HG02884 (cell line): ENCODE data around the gene C5AR2.
"Not testable (repeated sequence)": the region's sequence is repeated elsewhere in the genome, so short reads cannot be mapped to it uniquely, and the experiment has no call there.

Experiments used
- ATAC-seq: cut with Tn5 transposase; IDR thresholded peaks from one replicate; pipeline ENCODE4 v1.9.1; 2021; ENCODE audit warnings: mild to moderate bottlenecking, moderate library complexity; ENCODE audit not compliant: unreplicated experiment

The C5AR2 gene

DNA sequence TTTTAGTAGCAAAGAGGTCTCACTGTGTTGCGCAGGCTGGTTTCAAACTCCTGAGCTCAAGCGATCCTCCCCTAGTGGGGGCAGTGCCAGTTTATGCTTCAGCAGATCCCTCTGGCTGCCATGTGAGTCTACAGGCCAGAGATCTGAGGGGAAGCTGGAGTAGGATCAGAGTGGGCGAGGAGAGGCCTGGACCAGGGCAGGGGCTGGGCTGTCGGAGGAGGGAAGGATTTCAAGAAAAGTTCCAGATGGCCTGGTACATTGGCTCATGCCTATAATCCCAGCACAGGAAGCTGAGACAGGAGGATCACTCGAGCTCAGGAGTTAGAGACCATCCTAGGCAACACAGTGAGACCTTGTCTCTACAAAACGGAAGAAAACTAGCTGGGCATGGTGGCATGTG is 27.0 kb downstream of the C5AR2 start:
- no peak for ATAC-seq

DNA sequence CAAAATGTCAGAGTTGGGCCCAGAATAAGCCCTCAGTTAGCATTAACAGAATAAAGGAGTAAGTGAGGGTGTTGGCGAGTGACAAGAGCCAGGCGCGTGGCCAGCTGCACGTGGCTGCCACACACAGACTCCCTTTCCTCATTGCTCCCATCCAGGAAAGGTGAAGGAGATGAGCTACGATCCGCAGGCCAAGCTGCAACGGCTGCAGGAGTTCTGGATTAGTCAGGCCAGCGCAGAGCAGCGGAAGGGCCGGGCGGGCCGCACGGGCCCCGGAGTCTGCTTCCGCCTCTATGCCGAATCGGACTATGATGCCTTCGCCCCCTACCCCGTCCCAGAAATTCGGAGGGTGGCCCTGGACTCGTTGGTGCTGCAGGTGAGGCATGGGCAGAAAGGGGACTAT is 30.3 kb downstream of the C5AR2 start:
- ATAC-seq = no peak

DNA sequence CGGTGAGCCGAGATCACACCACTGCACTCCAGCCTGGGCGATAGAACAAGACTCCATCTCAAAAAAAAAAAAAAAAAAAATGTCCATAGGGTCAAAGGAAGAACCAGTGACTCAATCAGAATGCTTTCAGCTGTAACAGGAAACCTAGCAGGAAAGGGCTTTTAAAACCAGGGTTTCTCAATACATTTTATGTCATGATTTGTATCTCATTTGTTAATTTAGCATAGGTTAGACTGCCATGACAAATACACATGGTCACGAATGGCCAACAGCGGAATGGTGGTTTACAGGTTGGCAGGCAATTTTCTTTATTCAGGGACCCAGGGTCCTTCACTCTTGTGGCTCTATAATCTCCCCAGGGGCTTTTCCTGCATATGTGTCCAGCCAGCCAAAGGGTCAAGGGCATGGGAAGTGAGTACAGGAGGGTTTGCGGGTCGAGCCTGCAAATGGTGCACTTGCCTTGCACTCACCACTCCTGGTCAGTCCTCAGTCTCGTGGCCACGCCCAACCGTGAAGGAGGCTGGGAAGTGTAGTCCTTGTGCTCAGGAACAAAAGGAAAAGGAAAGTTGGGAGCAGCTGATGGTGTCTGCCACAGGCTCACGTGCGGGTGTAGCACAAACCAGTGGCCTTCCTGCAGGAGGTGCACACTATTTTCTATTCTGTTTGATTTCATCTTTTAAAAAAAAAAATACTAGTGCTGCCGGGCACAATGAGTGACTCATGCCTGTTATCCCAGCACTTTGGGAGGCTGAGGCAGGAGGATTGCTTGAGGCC is 32.0 kb downstream of the C5AR2 start:
- ATAC-seq = no peak

DNA sequence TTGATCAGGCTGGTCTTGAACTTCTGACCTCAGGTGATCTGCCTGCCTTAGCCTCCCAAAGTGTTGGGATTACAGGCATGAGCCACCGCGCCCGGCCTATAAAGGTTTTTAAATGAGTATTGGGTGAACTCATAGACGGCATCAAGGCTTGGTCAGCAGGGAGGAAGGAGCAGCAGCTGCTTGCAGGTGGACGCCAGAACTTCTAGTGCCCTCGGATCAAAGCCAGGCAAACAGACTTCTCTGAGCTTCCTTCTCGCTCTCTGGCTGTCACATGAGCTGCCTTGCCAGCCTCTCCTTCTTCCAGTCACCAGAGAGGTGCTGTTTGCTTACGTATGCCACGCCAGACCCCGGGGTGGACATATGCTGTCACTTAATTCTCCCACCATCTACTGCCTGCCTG is 33.5 kb downstream of the C5AR2 start:
- not testable (repeated sequence) for ATAC-seq

DNA sequence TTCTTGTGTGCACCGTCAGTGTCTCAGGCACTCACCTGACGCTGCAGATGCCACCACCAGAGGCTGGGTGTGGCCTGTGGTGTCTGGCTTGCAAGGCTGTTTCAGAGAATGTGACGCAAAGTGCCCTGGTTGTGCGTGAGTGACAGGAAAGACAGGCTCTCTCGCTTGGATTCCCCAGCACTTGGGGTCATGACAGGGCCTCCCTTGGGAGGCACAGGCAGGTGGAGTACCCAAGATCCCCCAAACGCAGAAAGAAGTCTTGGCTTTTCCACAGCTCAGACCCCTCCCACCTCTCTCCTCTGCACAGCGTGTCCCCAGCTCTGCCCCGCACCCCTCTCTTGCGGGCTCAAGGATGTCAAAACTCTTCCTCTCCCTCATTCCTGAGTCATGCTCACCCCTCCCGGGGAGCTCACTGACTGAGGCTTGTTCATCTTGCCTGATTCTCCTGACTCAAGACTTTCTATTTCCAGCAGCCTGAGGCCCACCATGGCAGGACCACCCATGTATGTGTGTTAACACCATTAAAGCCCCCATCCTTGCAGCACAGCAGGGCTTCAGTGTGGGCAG is 38.2 kb downstream of the C5AR2 start:
- no peak for ATAC-seq

DNA sequence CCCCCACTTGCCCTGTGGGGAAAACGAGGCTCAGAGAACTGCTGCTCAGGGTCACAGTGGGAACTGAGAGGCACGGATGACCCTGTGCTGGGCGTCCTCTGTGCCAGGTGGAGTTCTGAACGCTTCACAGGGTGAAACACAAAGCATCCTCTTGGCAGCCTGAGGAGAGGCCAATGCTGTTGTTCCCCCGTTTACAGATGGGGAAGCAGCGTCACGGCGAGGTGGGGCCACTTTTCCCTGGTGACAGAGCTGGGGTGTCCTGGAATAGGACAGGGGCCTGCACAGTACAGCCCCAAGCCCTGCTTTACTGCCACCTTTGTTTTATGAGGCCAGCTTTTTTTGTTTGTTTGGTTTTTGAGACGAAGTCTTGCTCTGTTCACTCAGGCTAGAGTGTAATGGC is 39.3 kb downstream of the C5AR2 start:
- ATAC-seq = no peak

DNA sequence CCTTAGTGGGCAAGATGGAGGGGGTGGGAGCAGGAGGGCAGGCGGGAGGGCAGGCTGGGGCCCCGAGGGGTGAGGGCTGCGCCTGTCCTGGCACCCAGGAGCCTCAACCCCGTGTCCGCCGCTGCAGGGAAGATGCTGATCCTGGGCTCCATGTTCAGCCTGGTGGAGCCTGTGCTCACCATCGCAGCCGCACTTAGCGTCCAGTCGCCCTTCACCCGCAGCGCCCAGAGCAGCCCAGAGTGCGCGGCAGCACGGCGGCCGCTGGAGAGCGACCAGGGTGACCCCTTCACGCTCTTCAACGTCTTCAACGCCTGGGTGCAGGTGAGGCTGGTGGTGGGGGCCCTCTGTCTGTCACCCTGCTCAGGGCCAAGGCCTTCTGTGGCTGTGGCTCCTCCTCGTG is 40.6 kb downstream of the C5AR2 start:
- no peak for ATAC-seq

DNA sequence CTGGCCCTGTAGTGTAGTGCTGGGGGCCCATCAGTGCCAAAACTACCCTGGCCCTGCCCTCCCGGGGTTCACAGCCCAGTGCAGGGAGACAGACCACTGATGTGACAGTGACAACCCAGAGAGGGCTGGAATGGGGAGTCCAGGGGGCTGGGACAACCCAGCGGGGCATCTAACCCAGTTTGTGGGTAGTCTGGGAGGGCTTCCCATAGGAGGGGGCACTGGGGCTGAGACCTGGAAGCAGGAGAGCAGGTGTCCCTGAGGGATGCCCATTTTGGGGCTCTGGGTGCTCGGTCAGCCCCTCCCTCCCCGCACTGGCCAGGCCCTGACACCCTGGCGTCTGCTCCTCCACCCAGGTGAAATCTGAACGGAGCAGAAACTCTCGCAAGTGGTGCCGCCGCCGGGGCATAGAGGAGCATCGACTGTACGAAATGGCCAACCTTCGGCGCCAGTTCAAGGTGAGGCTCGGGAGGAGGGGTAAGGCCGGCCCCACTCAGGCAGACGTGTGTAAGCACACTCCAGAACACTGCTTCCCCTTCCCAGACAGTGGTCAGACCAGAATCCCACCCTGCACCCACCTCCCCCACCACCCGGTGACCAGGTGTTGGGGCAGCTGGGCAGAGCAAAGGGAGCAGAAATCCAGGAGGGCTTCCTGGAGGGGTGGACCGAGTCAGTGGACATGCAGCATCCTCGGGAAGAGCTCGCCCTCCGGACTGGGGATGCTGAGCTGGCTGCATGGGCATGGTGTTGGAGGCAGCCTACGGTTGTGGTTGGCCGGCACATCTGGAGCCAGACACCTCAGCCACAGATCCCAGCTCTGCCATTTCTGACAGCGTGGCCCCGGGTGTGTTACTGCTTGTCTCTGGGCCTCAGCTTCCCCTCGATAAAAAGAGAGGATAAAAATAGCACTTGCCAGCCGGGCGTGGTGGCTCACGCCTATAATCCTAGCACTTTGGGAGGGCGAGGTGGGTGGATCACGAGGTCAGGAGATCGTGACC is 41.6 kb downstream of the C5AR2 start:
- ATAC-seq = no peak

DNA sequence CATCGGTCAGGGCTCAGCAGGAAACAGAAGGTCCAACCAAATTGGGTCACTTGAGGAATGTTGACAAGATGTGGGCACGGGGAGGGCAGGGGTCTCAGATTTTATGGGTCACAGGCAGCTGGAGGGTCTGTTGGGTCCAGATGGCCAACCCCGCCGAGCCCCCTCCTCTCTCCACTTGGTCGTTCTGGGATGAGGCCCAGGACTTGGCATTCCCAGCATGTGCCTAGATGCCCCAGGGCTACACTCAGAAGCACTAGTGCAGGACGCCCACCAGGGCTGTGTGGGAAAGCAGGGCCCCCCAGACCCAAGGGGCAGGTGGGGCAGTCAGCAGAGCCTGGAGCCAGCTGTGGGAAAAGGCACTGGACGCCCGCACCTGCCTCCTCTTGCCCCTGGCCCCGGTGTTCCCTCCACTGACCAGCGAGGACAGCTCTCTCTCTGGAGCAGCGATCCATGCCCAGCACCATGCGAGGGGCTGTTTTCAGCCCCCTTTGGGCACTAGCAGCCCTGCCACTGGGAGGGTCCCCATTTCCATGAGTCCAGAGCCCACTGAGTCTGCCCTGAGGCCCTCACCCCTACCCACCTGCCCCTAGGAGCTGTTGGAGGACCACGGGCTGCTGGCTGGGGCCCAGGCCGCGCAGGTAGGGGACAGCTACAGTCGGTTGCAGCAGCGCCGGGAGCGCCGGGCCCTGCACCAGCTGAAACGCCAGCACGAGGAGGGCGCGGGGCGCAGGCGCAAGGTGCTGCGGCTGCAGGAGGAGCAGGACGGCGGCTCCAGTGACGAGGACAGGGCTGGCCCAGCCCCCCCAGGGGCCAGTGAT is 43.1 kb downstream of the C5AR2 start:
- ATAC-seq = no peak

DNA sequence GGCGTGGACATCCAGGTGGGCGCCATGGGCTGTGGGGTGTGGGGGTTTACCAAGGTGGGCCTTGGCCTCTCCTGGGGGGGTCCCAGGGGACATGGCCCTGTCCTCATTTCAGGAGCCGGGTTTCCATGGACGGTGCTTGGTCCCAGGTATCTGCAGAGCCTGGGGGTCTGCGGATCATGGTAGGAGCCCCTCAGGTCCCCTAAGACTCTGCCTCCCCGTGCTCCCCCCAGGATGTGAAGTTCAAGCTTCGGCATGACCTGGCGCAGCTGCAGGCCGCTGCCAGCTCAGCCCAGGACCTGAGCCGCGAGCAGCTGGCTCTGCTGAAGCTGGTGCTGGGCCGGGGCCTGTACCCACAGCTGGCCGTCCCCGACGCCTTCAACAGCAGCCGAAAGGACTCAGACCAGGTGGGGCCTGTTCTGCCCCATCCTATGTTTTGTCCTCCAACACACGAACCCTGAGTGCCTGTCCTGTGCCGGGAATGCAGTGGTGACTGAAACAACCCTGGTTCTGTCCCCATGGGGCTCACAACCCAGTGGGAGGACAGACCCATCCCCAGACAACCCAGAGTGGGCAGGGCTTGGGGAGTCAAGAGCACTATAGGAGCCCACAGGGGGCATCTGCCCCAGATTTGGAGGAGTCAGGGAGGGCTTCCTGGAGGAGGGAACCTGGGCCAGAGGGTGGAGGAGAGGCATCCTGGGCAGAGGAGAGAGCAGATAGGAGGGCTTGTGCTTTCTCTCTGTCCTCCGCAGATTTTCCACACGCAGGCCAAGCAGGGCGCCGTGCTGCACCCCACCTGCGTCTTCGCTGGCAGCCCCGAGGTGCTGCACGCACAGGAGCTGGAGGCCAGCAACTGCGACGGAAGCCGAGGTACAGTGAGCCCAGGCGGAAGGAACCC is 44.0 kb downstream of the C5AR2 start:
- ATAC-seq = no peak

DNA sequence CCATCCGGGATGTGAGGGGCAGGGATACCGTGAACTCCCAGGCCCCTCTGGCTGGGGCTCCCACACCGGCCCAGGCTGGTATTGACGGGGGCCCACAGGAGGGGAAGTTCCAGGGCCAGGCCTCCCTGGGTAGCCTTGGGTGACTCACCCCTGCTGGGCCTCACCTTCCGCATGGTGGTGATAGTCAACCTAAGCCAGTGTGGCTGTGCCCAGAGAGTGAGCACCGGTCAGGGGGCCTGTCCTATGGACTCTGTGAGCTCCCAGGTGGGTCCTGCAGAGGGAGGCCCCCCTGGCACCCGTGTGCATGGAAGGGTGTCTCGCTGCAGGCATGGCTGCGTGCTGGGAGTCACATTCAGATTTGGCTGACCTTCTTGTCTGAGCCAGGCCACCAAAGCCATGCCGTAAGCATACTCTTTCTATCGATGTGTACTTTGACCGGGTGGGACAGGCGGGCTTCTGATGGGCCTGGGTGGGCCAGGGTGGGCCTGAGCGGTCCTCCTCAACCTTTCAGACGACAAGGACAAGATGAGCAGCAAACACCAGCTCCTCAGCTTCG is 44.7 kb downstream of the C5AR2 start:
- ATAC-seq = no peak

DNA sequence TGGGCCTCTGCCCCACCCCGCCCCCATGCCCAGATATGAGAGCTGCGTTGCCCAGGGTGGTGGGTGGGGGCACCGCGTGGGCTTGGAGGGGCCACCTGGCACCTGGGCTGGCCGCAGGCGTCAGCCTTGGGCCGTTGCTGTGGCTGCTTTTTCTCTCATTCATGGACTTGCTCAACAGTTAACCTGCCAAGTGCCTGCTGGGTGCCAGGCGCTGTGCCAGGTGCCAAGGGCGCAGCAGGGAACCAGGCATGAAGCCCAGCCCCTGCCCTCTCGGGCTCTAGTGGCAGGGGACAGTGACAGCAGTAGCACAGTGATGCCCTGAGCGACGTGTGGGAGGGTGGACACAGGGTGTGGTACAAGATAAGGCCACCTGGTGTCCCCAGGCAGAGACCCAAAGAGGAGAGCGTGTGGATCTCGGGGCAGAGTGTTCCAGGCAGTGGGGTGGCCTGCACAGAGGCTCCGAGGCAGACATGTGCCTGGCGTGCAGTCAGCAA is 45.3 kb downstream of the C5AR2 start:
- no peak for ATAC-seq

DNA sequence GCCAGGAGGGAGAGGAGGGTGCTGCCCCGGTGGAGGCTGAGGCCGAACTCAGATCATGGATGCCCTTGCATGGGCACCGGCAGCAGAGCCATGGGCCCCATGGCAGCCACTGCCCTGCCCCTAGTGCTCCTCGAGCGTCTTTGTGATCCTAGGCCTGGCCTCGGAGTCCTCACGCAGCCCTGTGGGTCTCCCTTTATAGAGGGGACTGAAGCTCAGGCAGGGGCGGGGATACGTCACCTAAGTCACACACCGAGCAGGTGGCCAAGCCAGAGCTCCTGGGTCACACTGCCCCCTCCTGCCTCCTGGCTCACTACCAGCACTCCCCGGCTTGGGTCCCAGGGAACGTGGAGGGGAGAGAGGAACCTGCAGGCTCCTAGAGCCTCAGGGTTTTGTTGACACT is 45.8 kb downstream of the C5AR2 start:
- ATAC-seq = no peak

DNA sequence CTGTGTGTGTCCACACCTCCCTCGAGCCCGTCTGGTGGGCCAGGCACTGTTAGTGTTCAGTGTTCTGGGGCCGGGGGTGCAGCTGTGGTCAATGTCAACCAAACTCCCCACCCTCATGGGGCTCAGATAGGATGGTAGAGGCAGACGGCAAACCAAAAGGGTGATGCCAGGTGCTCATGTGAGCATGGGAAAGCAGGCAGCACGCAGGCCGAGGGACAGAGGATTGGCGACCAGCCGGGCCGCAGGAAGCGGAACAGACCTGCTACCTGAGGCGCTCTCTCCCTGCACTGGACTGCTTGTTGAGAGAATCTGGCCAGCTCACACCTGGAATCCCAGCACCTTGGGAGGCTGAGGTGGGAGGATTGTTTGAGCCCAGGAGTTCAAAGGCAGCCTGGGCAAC is 46.3 kb downstream of the C5AR2 start:
- no peak for ATAC-seq

DNA sequence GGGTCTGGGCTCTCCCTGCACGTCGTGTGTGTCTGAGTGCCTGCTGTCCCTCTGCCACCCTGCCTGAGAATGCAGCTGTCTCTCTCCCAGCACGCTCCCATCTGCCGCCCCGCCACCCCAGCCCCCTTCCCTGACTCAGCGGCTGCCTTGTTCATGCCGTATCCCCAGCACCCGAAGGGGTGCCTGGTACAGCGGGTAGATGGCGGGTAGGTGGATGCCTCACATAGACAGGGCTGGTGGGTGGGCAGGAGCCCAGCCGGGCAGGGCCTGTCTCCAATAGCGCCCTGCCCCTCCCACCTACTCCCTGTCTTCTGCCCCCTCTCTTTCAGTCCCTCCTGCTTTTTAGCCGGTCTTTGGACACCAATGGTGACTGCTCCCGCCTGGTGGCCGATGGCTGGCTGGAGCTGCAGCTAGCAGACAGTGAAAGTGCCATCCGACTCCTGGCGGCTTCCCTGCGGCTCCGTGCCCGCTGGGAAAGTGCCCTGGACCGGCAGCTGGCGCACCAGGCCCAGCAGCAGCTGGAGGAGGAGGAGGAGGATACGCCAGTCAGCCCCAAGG is 47.5 kb downstream of the C5AR2 start:
- ATAC-seq = no peak

DNA sequence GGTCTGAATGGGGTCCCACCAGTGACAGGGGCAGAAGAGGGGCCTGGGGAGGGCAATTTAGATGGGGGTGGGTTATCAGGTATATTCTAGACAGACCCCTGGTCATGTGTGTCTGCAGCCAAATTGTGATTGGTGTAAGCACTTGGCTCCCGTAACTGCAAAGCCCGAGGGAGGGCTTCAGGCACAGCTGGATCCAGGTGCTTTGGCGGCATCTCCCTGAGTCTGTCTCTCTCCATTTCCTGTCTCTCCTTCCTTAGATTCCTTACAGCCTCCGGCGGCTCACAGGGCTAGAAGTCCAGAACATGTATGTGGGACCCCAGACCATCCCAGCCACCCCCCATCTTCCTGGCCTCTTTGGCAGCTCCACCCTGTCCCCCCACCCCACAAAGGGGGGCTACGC is 48.6 kb downstream of the C5AR2 start:
- no peak for ATAC-seq

DNA sequence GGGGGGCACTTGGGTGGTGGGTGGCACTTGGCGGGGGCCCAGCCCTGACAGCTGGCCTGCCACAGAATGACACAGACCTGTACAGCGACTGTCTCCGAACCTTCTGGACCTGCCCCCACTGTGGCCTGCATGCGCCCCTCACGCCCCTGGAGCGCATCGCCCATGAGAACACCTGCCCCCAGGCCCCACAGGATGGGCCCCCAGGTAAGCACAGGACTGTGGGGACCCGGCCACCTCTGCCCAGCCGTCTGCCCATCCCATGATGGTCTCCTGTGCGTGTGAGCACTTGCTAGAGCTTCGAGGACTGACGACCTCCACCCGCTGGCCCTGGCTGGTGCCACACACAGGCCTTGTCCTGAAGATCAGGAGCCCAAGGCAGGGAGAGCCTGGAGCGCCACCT is 49.1 kb downstream of the C5AR2 start:
- no peak for ATAC-seq

DNA sequence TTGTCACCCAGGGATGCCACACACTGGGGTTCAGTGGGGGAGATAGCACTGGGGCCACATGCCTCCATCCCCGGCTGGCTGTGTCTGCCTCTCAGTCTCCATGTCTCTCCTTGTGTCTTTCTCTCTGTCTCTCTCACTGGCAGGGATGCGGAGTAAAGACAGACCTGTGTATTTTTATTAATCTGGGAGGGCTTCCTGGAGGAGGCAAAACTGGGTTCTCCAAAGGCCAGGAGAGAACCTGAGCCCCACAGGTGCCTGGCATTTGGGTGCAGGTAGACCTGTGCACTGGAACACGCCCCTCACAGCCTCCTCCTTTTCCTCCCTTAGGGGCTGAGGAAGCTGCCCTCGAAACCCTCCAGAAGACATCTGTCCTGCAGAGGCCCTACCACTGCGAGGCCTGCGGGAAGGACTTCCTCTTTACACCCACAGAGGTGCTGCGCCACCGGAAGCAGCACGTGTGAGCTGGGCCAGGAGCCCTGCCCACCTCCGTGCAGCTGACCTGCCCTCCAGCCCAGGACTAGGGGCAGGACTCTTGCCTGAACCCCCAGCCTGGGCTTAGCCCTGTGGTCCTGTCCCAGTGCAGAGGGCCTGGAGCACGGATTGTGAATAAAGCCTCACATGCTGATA is 49.8 kb downstream of the C5AR2 start:
- ATAC-seq = no peak

DNA sequence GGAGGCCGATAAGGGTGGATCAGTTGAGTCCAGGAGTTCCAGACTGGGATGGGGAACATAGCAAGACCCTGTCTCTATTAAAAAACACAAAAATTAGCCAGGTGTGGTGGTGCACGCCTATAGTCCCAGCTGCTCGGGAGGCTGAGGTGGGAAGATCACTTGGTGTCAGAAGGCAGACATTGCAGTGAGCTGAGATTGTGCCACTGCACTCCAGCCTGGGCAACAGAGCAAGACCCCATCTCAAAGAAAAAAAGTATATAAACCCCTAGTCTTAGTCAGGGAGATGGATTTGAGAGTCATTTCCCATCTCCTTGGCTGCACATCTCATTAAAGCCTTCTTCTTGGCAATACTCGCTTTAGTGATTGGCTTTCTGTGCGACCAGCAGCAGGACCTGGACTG is 51.9 kb downstream of the C5AR2 start:
- not testable (repeated sequence) for ATAC-seq
